ENCODE data around the gene QRFPR.
"Not testable (repeated sequence)": the region's sequence is repeated elsewhere in the genome, so short reads cannot be mapped to it uniquely, and the experiment has no call there.

Gene QRFPR

DNA sequence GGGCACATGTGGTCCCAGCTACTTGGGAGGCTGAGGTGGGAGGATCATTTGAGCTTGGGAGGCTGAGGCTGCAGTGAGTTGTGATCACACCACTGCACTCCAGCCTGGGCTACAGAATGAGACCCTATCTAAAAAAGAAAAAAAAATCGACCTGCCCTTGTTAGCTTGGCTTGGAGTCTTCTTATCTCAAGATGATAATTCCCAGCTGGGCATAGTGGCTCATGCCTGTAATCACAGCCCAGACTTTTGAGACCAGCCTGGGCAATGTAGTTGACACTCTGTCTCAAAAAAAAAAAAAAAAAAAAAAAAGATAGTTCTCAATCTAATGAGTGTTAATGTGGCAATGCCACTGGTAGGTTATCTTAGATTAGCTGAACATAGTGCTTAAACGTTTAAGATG is 41.0 kb downstream of the QRFPR start:
- no peak for DNase-seq (ENCODE audit: low spot score)
- no peak for FAIRE-seq

GRCh38 chr4:121339307-121339706 is 41.5 kb downstream of the QRFPR start:
- no peak for DNase-seq (ENCODE audit: low spot score)
- FAIRE-seq = no peak

DNA sequence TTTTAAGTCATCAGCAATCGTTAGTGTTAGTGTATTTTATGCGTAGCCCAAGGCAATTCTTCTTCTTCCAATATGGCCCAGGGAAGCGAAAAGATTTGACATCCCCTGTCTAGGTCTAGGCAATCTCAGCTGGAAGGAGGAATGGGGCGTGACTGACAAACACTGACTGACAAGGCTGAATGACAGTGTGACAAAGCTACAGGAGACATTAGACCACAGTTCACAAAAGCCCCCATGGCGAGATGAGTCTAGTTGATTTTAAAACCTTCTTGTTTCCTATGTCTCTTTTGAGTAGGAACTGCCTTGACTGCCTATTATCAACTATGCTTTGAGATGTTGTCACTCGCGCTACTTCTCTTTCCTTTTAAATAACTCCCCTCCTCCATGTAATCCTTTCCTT is 42.3 kb downstream of the QRFPR start:
- no peak for DNase-seq (ENCODE audit: low spot score)
- no peak for FAIRE-seq

- FAIRE-seq (no peak), DNase-seq (ENCODE audit: low spot score) (no peak)
Observed at GRCh38 chr4:121336706-121337105, 44.1 kb downstream of the QRFPR start.

DNA sequence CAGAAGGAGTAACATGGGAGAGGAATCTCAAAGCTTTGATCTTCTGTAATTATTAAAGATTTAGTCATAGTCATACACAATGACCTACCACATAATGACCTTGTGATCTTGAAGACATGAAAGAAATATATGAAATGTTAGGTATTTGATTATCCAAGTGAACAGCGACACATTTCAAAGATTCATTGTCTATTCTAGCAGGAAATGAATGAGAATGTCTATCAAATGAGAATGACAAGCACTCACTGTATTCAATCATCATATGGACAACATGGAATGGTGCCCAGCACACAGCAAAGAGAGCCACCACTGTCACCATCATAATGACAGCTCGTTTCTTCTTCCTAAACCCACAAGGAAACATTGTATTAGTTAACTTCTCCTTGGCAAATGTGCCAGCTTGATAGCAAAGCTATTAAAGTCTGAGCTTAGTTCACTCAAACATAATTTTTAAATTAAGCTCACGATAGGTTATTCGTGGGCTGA is 50.6 kb downstream of the QRFPR start:
- FAIRE-seq = no peak
- no peak for DNase-seq (ENCODE audit: low spot score)

DNA sequence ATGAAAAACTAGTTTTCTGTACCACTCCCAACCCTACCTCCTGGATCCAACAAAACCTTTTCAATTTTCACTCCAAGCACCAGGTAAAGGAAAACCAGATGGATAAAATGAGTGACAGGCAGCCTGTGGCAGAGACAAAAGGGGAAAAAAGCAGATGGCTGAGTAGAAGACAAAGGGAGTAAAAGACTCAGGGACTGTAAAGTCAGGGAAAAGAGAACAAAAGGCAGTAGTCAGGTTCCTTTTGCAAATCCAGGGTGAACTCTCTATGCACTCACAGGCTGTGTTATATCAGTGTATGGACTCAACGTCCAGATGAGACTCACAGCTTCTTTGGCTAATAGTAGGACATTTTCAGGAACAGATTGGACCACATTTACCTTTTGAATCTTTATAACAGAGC is 54.2 kb downstream of the QRFPR start:
- DNase-seq (ENCODE audit: low spot score) (no peak), FAIRE-seq (no peak)

- DNase-seq (ENCODE audit: low spot score) (no peak), FAIRE-seq (no peak)
Observed at GRCh38 chr4:121324331-121324730, 56.5 kb downstream of the QRFPR start.

DNA sequence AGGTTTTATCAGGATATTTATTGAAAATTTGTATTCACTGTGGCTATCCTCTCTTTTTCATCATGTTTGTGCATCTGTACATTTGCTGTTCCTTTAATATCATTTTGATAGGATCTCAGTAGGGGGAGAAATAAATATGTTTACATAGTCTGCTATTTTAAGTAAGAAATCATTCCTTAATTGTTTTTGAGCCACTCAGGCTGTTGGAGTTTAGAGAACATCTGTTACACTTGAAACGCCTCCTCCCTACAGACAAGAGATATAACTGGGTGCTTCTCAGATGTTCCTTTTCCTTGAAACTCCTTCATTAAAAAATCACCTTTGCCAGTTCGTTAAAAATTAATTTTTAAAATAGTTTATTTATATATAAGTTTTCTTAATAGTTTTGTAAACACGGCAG is 59.4 kb downstream of the QRFPR start:
- FAIRE-seq = no peak

DNA sequence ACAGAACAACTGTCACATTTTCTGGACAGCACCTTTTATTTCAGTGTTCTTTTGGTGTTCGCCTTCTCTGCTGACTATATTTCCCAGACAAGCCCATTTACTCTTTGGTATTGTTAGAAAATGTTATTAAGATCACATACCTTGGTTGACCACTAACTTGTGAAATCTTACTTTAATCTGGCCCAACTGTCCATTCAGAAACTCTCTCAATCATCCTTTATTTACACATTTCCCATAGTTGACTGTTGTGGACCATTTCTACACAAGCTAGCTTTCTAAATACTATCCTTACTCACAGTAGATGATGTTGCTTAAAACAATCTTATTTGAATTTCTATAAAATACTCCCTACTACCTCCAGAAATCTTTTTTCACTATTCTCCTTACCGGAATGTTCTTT is 64.7 kb downstream of the QRFPR start:
- FAIRE-seq = no peak
- DNase-seq (ENCODE audit: low spot score) = no peak

More for the DNA sequence above, 59.4 kb downstream of the QRFPR start:
- DNase-seq (ENCODE audit: low spot score) = no peak

- not testable (repeated sequence) for FAIRE-seq; DNase-seq (ENCODE audit: low spot score)
Observed at GRCh38 chr4:121313430-121313829, 67.4 kb downstream of the QRFPR start.

- no peak for FAIRE-seq
- no peak for DNase-seq (ENCODE audit: low spot score)
Observed at GRCh38 chr4:121308828-121309227, 72.0 kb downstream of the QRFPR start.

DNA sequence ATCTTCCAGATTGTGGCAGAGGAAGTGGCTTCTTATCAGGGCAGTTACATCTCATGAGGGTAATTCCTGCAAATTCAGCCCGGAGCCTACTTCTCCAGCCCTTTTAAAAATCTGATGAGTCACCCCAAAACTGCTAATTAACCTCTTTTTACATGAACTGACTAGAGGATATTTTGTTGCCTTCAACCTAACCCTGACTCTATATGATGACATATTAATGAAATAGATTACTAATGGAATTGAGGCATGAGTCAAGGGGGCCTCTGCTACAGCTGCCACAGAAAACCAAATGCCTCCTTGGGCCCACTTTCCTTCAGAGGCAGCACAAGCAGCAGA is 72.5 kb downstream of the QRFPR start:
- FAIRE-seq (no peak), DNase-seq (ENCODE audit: low spot score) (no peak)

GRCh38 chr4:121307445-121308327 is 73.1 kb downstream of the QRFPR start:
- FAIRE-seq (no peak), DNase-seq (ENCODE audit: low spot score) (no peak)

DNA sequence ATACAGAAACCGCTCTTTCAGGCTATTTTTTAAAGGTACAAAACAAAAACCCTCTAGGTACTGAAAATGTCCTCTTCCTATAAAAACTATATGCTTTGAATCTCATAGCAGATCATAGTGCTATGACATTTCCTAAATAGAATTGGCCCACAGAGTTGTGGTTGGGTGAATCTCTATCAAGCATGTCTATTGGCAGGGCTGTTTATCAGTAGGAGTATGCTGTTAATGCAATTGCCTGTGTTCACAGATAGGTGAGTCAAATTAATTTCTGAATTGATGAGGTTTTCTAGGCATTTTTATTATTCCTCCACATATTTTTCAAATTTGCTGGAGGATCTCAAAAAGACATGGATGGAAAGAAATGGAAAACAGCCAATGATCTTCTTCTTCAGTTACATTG is 73.9 kb downstream of the QRFPR start:
- FAIRE-seq = no peak

GRCh38 chr4:121304893-121305292 is 75.9 kb downstream of the QRFPR start:
- no peak for FAIRE-seq
- DNase-seq (ENCODE audit: low spot score) = no peak

More for the DNA sequence above, 73.9 kb downstream of the QRFPR start:
- no peak for DNase-seq (ENCODE audit: low spot score)

GRCh38 chr4:121299367-121299766 is 81.5 kb downstream of the QRFPR start:
- no peak for FAIRE-seq
- no peak for DNase-seq (ENCODE audit: low spot score)

DNA sequence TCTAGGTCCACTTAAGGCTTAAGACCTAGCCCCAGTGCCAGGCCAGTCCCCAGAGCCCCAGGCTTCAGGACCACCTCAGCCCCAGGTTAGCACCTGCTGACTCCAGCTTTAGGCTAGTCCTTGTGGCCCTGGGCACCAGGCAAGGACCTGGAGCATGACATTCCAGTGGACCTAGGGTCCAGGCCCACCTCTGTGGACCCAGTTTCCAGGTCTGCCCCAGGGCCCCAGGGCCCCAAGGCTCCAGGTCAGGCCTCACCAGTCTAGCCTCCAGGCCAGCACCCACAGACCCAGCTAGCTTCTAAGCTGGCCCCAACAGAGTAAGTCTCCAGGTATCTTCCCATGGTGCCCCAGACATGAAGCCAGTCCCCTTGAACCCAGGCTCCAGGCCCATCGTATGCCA is 97.5 kb downstream of the QRFPR start:
- no peak for DNase-seq (ENCODE audit: low spot score)

DNA sequence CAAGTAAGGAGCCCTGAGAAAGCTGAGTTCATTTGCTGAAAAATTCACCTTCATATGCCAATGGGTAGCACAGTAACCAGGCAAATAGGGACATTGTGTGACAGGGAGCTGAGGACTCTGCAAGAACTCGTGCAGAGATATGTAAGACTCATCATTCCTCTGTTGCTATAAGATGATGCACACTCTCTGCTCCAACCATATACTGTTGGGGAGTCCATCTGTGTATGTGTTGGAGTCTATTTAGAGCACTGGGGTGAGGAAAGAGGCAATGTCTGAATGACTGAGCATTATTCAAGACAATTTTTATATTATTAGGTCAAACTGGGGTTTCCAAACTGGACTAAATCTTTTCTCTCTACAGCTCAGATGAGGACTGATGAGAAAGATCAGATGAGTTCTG is 100.4 kb downstream of the QRFPR start:
- FAIRE-seq (no peak), DNase-seq (ENCODE audit: low spot score) (no peak)

More for the DNA sequence above, 97.5 kb downstream of the QRFPR start:
- no peak for FAIRE-seq

DNA sequence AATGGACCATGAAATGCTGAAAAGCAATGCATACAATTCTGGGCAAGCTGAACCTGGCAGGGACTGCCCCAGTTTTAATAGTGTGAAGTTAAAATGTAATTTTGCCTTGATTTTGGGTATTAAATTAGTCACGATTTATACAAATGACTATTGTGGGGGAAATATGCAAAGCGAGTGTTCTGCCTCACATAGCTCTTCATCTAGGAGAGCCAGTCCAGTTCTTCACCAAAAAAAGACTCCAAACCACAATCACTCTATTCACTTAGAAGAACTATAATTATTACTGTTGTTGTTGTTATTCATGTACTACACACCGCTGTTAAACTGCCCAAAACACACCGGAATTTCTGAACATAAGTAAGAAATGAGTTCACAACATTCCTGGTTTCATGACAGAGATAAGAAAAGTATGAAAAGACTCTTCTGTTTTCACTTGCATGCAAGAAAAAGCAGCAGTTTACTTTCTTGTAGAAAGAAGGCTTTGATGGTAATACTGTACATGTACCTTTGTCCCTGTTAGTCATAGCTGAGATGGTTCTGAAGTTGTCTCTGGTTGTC is 101.9 kb downstream of the QRFPR start:
- FAIRE-seq (no peak), DNase-seq (ENCODE audit: low spot score) (no peak)

Measured in RCC 7860 (cell line).